Epidermal melanocyte (primary cell): Measurements from ENCODE around the gene ADCY10.

ENCODE experiments used
- DNase-seq: peaks from one replicate; pipeline ENCODE4 v3.0.0; 2011; ENCODE audit warnings: low spot score; ENCODE audit not compliant: insufficient read length

ADCY10 gene

GRCh38 chr1:167790117-167790516 lies 123.8 kb downstream of the ADCY10 start:
- no peak for DNase-seq

DNA sequence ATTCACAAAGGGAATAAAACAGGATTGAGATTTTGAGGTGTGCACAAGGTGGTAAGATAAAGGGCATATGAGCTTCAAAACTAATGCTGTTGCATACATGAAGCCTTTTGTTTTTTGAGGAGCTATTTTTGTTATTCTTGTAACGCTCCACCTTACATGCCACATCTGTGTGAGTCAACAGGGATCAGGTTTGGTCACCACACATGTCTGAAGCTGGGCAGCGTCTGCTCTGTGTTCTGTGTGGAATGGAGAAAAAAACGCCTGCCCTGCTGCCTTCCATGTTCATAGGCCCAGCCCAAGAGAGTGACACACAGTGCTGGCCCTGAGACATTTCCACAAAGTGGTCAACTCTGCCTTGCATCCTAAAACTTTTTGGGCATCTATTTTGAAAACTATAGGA lies 124.4 kb downstream of the ADCY10 start:
- no peak for DNase-seq

DNA sequence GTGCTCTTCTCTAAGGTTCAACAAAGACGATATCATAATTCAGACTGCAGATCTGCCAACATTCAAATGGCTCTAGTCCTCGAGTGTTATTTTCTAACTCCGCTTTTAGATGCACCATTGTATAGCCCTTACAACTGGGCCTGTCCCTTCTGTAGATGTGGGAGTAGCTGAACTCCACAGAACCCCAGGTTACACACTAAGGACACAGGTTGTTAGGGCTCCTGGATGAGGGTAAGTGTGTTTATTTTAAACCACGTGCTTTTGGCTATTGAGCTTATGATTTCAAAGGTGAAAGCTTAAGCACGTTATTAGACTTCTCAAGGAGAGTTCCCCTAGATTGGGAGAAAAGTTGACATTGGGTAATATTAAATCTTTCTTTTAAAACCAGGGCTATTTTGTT lies 127.4 kb downstream of the ADCY10 start:
- no peak for DNase-seq

- peak; percentile 16 for DNase-seq
Observed at GRCh38 chr1:167784876-167785550, 128.9 kb downstream of the ADCY10 start.

GRCh38 chr1:167782946-167783345 lies 131.0 kb downstream of the ADCY10 start:
- DNase-seq = no peak

DNA sequence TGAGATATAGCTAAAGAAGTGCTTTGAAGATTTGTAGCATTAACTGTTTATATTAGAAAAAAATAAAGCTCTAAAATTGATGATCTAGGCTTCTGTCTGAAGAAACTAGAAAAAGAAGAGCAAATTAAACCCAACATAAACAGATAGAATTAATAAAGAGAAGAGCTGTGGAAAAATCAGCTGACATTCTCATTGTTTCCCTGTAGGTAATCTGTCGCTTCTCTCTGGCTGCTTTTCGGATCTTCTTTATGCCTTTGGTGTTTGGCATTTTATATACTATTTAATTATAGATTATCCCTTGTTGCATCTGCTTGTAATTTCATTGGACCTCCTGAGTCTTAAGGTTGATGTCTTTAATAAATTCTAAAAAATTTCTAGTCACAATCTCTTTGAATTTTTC lies 132.4 kb downstream of the ADCY10 start:
- no peak for DNase-seq

GRCh38 chr1:167777269-167777650 lies 136.7 kb downstream of the ADCY10 start:
- no peak for DNase-seq

- no peak for DNase-seq
Observed at GRCh38 chr1:167776616-167777268, 137.2 kb downstream of the ADCY10 start.

- peak; percentile 53 for DNase-seq
Observed at GRCh38 chr1:167776151-167776550, 137.8 kb downstream of the ADCY10 start.

DNA sequence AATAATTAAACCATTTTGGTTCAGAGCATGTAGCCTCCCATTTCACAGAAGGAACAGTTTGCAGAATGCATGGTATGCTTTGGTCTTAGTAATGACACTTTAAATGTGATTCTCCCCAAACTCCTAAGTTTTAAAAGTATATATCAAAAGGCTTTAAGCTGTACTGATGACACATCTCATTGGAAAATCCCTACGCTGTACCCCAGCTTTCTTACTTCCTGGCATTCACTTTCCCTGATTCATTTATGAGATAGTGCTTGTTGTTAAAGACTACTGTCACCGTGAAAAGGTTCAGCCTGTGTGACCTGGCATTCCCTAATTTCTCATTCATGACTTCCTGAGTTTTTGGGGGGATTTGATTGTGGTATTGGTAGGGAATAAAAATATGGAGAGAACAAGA lies 138.8 kb downstream of the ADCY10 start:
- DNase-seq = peak; percentile 14

DNA sequence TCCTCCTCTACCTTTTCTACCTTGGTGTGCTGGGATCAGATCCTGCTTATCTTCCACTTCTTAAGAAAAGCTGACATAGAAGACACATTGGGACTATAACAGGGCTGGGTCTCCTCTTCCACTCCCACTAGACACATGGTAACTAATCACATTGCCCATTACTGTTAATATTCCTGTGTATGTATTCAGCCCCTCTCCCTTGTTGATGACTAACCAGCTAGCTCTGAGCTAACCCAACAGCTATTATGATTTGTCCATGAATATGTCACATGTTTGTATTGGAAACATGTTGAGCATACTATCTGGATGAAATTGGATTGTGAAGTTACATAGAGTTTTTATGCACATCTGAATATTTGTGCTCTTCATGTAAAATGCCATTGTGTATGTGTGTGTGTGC lies 139.2 kb downstream of the ADCY10 start:
- no peak for DNase-seq

- DNase-seq = no peak
Observed at GRCh38 chr1:167773516-167773915, 140.4 kb downstream of the ADCY10 start.

DNA sequence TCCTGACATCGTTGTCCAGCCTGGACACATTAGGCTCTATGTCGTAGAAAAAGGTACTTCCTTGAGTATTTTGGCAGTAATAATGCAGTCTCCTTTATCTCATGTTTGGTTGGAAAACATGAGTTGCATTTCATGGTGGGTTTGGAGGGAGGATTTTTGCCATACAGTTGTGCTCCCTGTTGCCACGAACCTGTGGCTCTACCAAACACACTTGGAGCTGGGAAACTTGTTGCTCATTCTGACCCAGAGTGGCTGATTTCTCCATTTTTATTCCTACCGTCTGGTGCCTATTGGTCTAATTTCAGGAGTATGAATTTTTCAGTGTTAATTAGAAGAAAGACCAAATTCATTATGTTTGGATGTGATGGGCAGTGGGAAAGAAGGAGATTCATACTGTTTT lies 141.5 kb downstream of the ADCY10 start:
- DNase-seq = no peak

GRCh38 chr1:167770127-167770526 lies 143.8 kb downstream of the ADCY10 start:
- no peak for DNase-seq

GRCh38 chr1:167767761-167768160 lies 146.2 kb downstream of the ADCY10 start:
- no peak for DNase-seq

GRCh38 chr1:167766538-167766937 lies 147.4 kb downstream of the ADCY10 start:
- DNase-seq = no peak

DNA sequence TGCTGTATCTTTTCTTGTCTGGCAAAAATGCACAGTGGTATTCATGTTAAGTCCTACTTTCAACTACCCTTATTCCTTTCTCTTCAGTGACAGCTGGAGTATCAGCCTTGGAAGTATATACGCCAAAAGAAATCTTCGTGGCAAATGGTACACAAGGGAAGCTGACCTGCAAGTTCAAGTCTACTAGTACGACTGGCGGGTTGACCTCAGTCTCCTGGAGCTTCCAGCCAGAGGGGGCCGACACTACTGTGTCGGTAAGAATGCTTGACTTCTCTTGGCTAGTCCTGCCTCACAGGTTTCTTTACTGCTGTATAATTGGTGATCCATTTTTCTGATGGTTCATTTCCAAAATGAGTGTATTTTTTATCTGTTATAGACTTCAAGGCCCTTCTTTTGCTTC lies 148.4 kb downstream of the ADCY10 start:
- DNase-seq = no peak

DNA sequence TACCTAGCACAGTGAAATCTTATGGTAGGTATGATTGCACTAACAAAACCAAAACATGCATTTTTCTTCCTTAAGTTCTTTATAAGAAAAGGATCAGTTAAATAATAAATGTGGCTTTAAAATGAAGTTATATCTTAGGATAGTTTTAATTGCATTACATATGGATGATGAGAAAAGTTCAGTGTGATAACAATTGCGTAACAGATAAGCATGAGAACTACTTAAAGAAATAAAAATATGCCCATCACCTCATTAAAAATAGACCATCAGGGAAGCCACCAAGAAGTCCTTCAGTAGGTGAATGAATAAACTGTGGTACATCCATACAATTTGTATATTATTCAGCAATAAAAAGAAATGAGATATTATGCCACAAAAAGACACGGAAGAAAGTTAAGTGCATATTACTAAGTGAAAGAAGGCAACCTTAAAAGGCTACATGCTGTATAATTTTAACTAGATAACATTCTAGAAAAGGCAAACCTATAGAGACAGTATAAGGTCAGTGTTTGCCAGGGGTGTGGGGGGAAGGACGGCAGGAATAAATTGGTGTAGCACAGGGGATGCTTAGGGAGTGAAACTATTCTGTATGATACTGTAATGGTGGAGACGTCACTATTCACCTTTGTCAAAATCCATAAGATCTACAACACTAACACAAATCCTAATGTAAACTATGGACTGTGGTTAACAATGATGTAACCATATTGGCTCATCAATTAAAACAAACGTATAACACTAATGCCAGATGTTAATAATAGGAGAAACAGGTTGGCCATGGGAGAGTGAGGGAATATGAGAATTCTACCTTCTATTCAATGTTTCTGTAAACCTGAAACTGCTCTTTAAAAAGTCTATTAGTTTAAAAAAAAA lies 149.2 kb downstream of the ADCY10 start:
- no peak for DNase-seq

GRCh38 chr1:167763525-167764220 lies 150.3 kb downstream of the ADCY10 start:
- DNase-seq = no peak

DNA sequence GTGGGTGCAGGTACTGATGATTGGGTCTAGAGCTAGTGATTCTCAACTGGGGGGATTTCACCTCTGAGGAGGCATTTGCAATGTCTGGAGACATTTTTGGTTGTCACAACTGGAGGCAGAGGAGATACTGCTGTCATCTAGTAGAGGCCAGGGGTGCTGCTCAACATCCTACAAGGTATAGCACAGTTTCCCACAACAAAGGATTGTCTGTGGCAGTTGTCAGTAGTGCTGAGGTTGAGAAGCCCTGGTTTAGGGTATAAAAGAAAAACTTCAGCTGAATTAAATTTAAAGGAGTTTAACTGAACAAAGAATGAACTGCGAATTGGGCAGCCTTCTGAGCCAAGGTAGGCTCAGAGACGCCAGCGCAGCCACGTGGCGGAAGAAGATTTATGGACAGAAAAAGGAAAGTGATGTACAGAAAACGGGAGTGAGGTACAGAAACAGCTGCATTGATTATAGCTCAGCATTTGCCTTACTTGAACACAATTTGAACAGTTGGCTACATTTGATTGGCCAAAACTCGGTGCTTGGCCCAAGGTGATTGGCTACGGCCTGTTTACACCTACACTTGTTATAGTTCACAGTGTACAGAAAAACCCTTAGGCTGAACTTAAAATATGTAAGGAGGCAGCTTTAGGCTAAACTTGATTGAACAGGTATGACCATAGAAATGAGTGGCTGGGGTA lies 151.7 kb downstream of the ADCY10 start:
- no peak for DNase-seq

DNA sequence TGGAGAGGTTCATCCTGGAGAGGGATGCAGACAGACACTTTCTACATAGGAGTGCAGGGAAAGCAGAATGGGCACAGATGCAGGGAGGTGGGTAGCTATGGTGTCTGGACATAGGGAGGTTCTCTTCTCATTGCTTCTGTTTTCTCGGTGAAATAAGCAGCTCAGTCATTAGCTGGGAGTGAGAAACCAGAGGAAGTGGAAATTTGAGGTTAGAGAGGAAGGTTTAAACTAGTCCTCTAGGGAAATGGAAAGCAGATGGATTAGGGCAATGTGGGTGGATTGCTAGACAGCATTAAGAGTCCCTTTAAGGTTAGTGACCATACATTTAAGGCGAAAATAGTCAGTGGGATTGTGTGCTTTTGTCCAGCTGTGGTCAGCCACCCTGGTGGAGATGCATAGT lies 152.5 kb downstream of the ADCY10 start:
- no peak for DNase-seq
